ENCODE data around the gene SPEF1. TPM values are rescaled to one million over a fixed set of nuclear protein-coding genes. Genes with fewer than 3 reads are reported as not detected.

Gene SPEF1
- total and polyA plus RNA-seq, 2 of the 4 experiments (the other 2 are of a cell fraction), result 0.15 TPM; not detected in 1

DNA sequence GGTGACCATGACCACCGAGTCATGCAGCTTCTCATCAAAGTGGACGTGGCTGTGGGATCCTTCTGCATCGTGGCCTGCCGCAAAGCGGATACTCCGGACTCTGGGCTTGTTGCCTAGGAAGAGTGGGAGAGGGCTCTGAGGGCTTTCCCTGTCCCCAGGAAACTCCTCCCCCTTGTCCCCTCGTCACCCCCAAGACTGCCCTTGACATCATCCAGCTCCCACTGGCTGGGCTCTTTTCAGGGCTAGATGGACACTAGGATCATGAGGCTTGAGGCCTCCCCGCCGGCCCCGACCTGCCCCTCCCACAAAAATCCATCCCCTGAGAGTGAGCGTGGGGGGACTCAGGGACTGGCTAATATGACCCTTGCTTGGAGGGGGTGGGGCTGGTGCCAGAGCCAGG lies 22.7 kb downstream of the SPEF1 start:
- ChIA-PET CTCF (interaction anchor here (0.6 to 1.0 kb wide), 2 partner anchors 9 to 11 kb away, joined by 3 read pairs; partner anchors contain the start of gene ADISSP), POLR2A (ENCODE audit: unreplicated experiment) (no interaction called here)
- Histone ChIP-seq H3K9me3 (ENCODE audit: control insufficient read depth, insufficient read depth, low read length) (no peaks in the 10 kb centered on the region), H3K4me1 (ENCODE audit: control insufficient read depth, insufficient read depth, low read length) (no peaks in the 10 kb centered on the region; the same call in 1 of the 2 replicates), H3K56ac (ENCODE audit: extremely low read depth, insufficient read depth, low read length) (no peak overlapping the region), H3K27me3 (ENCODE audit: control insufficient read depth, insufficient read depth, low read length) (no peaks in the 10 kb centered on the region), H2BK20ac (ENCODE audit: low read depth, low read length) (no peak overlapping the region), H4K5ac (ENCODE audit: low read depth, low read length) (no peak overlapping the region), H3K36me3 (ENCODE audit: control insufficient read depth, insufficient read depth, low read length) (peaks cover 9% of the 10 kb centered on the region; the same call in 1 of the 2 replicates), H3K9ac (ENCODE audit: low read depth, low read length) (no peak overlapping the region), H3K23ac (ENCODE audit: low read depth, low read length) (no peak overlapping the region), H3K4me3 (ENCODE audit: insufficient read depth, low read depth, low read length) (no peak overlapping the region), H2BK120ac (ENCODE audit: low read depth, low read length) (no peak overlapping the region), H4K91ac (ENCODE audit: insufficient read depth, low read depth, low read length) (no peak overlapping the region), H3K79me1 (ENCODE audit: low read depth in 1 of 2, low read length in 2 of 2) (peaks cover 3 to 20% of the 10 kb centered on the region in 2 experiments; a peak in 3 of 4 replicates), H2BK5ac (ENCODE audit: low read depth, low read length, poor library complexity, severe bottlenecking) (no peak overlapping the region), H2AK5ac (ENCODE audit: low read depth, low read length) (no peak overlapping the region), H3K27ac (ENCODE audit: insufficient read depth, low read length) (no peak overlapping the region), H3K4me2 (ENCODE audit: low read depth, low read length) (no peak overlapping the region), H3K18ac (ENCODE audit: low read depth, low read length) (no peak overlapping the region), H4K8ac (ENCODE audit: low read depth in 2 of 2, low read length in 2 of 2) (no peak overlapping the region), H3K14ac (replicated peaks; ENCODE audit: low read depth, low read length) (no peak overlapping the region), H2AK9ac (replicated peaks; ENCODE audit: low read depth, low read length, poor library complexity) (no peak overlapping the region), H4K20me1 (ENCODE audit: insufficient read depth, low read length) (peaks cover 9% of the 10 kb centered on the region; the same call in 1 of the 2 replicates), H3K9me1 (ENCODE audit: insufficient read depth, low read length) (peaks cover 5% of the 10 kb centered on the region), H2BK15ac (ENCODE audit: low read depth, low read length) (no peak overlapping the region), H3K4ac (ENCODE audit: low read depth, low read length) (no peak overlapping the region), H2AFZ (replicated peaks; ENCODE audit: low read length, poor library complexity) (no peak overlapping the region)
- in situ Hi-C loops (cut with MboI; ENCODE audit: low sequenced_read_pairs) (no loop called here), dilution Hi-C loops (cut with HindIII; ENCODE audit: low sequenced_read_pairs, unreplicated experiment) (no loop called here), intact Hi-C loops (cut with micrococcal nuclease) (no loop called here)
- WGBS, 2 experiments (ENCODE audit: extremely low coverage in 2 of 2, insufficient read length in 1 of 2), result no CpG with 5 or more reads among the region's 11 CpGs
- no TSS peak for BruUV-seq (replicated peaks)
- no peak for ATAC-seq (ENCODE audit: low read depth)
- DNase-seq, result no peak
- no peak for TF ChIP-seq MAFK (IDR thresholded peaks at IDR 0.05; ENCODE audit: low read depth, low read length)
- no peak for TF ChIP-seq RCOR1 (IDR thresholded peaks at IDR 0.05; ENCODE audit: insufficient replicate concordance, low read length)
- no peak for TF ChIP-seq POLR2A (IDR thresholded peaks at IDR 0.05; ENCODE audit: low read depth, low read length)
- TF ChIP-seq BHLHE40 (IDR thresholded peaks at IDR 0.05; ENCODE audit: low read depth, low read length), result no peak

Data from IMR-90 (cell line).